ENCODE measurements around the gene TESK2.

The TESK2 gene

GRCh38 chr1:45332346-45332720, 158.6 kb downstream of the TESK2 start:
- Histone ChIP-seq H3K36me3 (ENCODE audit: insufficient read depth, insufficient read length, low read length) (peaks cover 65% of the 10 kb centered on the region), H3K9me3 (ENCODE audit: insufficient read depth, low read length) (no peaks in the 10 kb centered on the region), H3K27me3 (ENCODE audit: insufficient read depth, insufficient read length) (no peaks in the 10 kb centered on the region), H3K4me3 (ENCODE audit: insufficient read length, low read depth) (no peak overlapping the region), H3K9ac (ENCODE audit: insufficient read length, low read depth) (no peak overlapping the region), H3K4me1 (ENCODE audit: insufficient read depth, insufficient read length) (peaks cover 17% of the 10 kb centered on the region)
- TF ChIP-seq YY1 (IDR thresholded peaks at IDR 0.05; ENCODE audit: insufficient read depth, insufficient read length), result no peak
- no peak for TF ChIP-seq SUZ12 (IDR thresholded peaks at IDR 0.05; ENCODE audit: extremely low read depth, insufficient read depth, insufficient read length)
- TF ChIP-seq ZNF274 (IDR thresholded peaks at IDR 0.05; ENCODE audit: low read depth, low read length), result no peak
- DNase-seq (ENCODE audit: low read depth, low spot score), result no peak

- Histone ChIP-seq H3K9ac (ENCODE audit: insufficient read length, low read depth) (no peak overlapping the region), H3K36me3 (ENCODE audit: insufficient read depth, insufficient read length, low read length) (peaks cover 72% of the 10 kb centered on the region), H3K27me3 (ENCODE audit: insufficient read depth, insufficient read length) (no peaks in the 10 kb centered on the region), H3K4me1 (ENCODE audit: insufficient read depth, insufficient read length) (peaks cover 23% of the 10 kb centered on the region), H3K9me3 (ENCODE audit: insufficient read depth, low read length) (no peaks in the 10 kb centered on the region), H3K4me3 (ENCODE audit: insufficient read length, low read depth) (no peak overlapping the region)
- no peak for DNase-seq (ENCODE audit: low read depth, low spot score)
- TF ChIP-seq ZNF274 (IDR thresholded peaks at IDR 0.05; ENCODE audit: low read depth, low read length), result no peak
Observed at GRCh38 chr1:45331436-45332345, 159.3 kb downstream of the TESK2 start.

- Histone ChIP-seq H3K27me3 (ENCODE audit: insufficient read depth, insufficient read length) (no peaks in the 10 kb centered on the region), H3K4me3 (ENCODE audit: insufficient read length, low read depth) (no peak overlapping the region), H3K9ac (ENCODE audit: insufficient read length, low read depth) (peak overlapping the region; percentile 58), H3K36me3 (ENCODE audit: insufficient read depth, insufficient read length, low read length) (peaks cover 79% of the 10 kb centered on the region), H3K9me3 (ENCODE audit: insufficient read depth, low read length) (peaks cover 12% of the 10 kb centered on the region), H3K4me1 (ENCODE audit: insufficient read depth, insufficient read length) (peaks cover 21% of the 10 kb centered on the region)
- DNase-seq (ENCODE audit: low read depth, low spot score), result peak; percentile 94
- no peak for TF ChIP-seq ZNF274 (IDR thresholded peaks at IDR 0.05; ENCODE audit: low read depth, low read length)
- peak; percentile 6 for TF ChIP-seq YY1 (IDR thresholded peaks at IDR 0.05; ENCODE audit: insufficient read depth, insufficient read length)
Observed at GRCh38 chr1:45329445-45329844, 161.5 kb downstream of the TESK2 start.

GRCh38 chr1:45328680-45329079, 162.3 kb downstream of the TESK2 start:
- Histone ChIP-seq H3K4me1 (ENCODE audit: insufficient read depth, insufficient read length) (peaks cover 21% of the 10 kb centered on the region), H3K9ac (ENCODE audit: insufficient read length, low read depth) (peak overlapping the region; percentile 58), H3K9me3 (ENCODE audit: insufficient read depth, low read length) (peaks cover 18% of the 10 kb centered on the region), H3K4me3 (ENCODE audit: insufficient read length, low read depth) (no peak overlapping the region), H3K36me3 (ENCODE audit: insufficient read depth, insufficient read length, low read length) (peaks cover 71% of the 10 kb centered on the region), H3K27me3 (ENCODE audit: insufficient read depth, insufficient read length) (no peaks in the 10 kb centered on the region)
- TF ChIP-seq SUZ12 (IDR thresholded peaks at IDR 0.05; ENCODE audit: extremely low read depth, insufficient read depth, insufficient read length) (no peak), YY1 (IDR thresholded peaks at IDR 0.05; ENCODE audit: insufficient read depth, insufficient read length) (no peak), ZNF274 (IDR thresholded peaks at IDR 0.05; ENCODE audit: low read depth, low read length) (no peak)
- DNase-seq (ENCODE audit: low read depth, low spot score), result no peak

GRCh38 chr1:45327644-45328515, 163.1 kb downstream of the TESK2 start:
- TF ChIP-seq SUZ12 (IDR thresholded peaks at IDR 0.05; ENCODE audit: extremely low read depth, insufficient read depth, insufficient read length) (no peak), ZNF274 (IDR thresholded peaks at IDR 0.05; ENCODE audit: low read depth, low read length) (no peak), YY1 (IDR thresholded peaks at IDR 0.05; ENCODE audit: insufficient read depth, insufficient read length) (no peak)
- Histone ChIP-seq H3K9ac (ENCODE audit: insufficient read length, low read depth) (peak overlapping the region; percentile 58), H3K27me3 (ENCODE audit: insufficient read depth, insufficient read length) (no peaks in the 10 kb centered on the region), H3K4me3 (ENCODE audit: insufficient read length, low read depth) (no peak overlapping the region), H3K36me3 (ENCODE audit: insufficient read depth, insufficient read length, low read length) (peaks cover 63% of the 10 kb centered on the region), H3K9me3 (ENCODE audit: insufficient read depth, low read length) (peaks cover 25% of the 10 kb centered on the region), H3K4me1 (ENCODE audit: insufficient read depth, insufficient read length) (peaks cover 21% of the 10 kb centered on the region)
- DNase-seq (ENCODE audit: low read depth, low spot score), result no peak

- H3K9me3 ChIP-seq (ENCODE audit: insufficient read depth, low read length), result peaks cover 30% of the 10 kb centered on the region
- H3K27me3 ChIP-seq (ENCODE audit: insufficient read depth, insufficient read length), result no peaks in the 10 kb centered on the region
- H3K9ac ChIP-seq (ENCODE audit: insufficient read length, low read depth), result peak within 1 kb of the TSS; percentile 58
- H3K4me3 ChIP-seq (ENCODE audit: insufficient read length, low read depth), result no peak within 1 kb of the TSS
- peaks cover 21% of the 10 kb centered on the region for H3K4me1 ChIP-seq (ENCODE audit: insufficient read depth, insufficient read length)
- H3K36me3 ChIP-seq (ENCODE audit: insufficient read depth, insufficient read length, low read length), result peaks cover 53% of the 10 kb centered on the region
- TF ChIP-seq SUZ12 (IDR thresholded peaks at IDR 0.05; ENCODE audit: extremely low read depth, insufficient read depth, insufficient read length) (no peak), ZNF274 (IDR thresholded peaks at IDR 0.05; ENCODE audit: low read depth, low read length) (no peak), YY1 (IDR thresholded peaks at IDR 0.05; ENCODE audit: insufficient read depth, insufficient read length) (no peak)
- DNase-seq (ENCODE audit: low read depth, low spot score), result no peak
Observed at GRCh38 chr1:45326627-45327623, 164.0 kb downstream of the TESK2 start, which contains the start of gene HPDL. TSS of gene HPDL (plus strand) at chr1:45326895. CDS start at chr1:45327149, 254 bp downstream.
